K562 (cell line): ENCODE measurements around the gene STX3. TPM values are rescaled to one million over a fixed set of nuclear protein-coding genes. Genes with fewer than 3 reads are reported as not detected.

Source experiments
- BACH1 ChIP-seq: fragments of 200-800 bp; sonication (Bioruptor generic); IDR thresholded peaks from 2 replicates; pipeline ENCODE4 v1.6.1; 2016; ENCODE audit warnings: missing genetic modification characterization, missing compliant biosample characterization
- BCLAF1 ChIP-seq, 2 experiments: fragments of 450-650 bp in 1 of 2; IDR thresholded peaks; 2 replicates each; pipeline ENCODE4 v1.6.1; 2011 to 2017; ENCODE audit warnings: low read depth in 2 of 2, antibody characterized with exemption in 1 of 2, borderline replicate concordance in 1 of 2, low read length in 1 of 2, mild to moderate bottlenecking in 1 of 2, mixed read lengths in 1 of 2; ENCODE audit not compliant: control insufficient read depth in 1 of 2
- BMI1 ChIP-seq: fragments of 150-350 bp; IDR thresholded peaks from 2 replicates; pipeline ENCODE4 v1.6.1; 2014; ENCODE audit warnings: low read length
- CC2D1A ChIP-seq: fragments of 450-650 bp; IDR thresholded peaks from 2 replicates; pipeline ENCODE4 v1.6.1; 2017; ENCODE audit warnings: mild to moderate bottlenecking
- HINFP ChIP-seq: fragments of 450-650 bp; conservative IDR thresholded peaks from 2 replicates; pipeline ENCODE4 v1.6.1; 2016; ENCODE audit warnings: missing genetic modification characterization, low read depth, mild to moderate bottlenecking, control low read depth, missing compliant biosample characterization
- HNRNPL ChIP-seq: fragments of 200-400 bp; formaldehyde crosslinking; IDR thresholded peaks from 2 replicates; pipeline ENCODE4 v1.6.1; 2017; ENCODE audit warnings: low read depth, mild to moderate bottlenecking, low read length
- NEUROD1 ChIP-seq: fragments of 150-350 bp; IDR thresholded peaks from 2 replicates; pipeline ENCODE4 v1.6.1; 2014; ENCODE audit warnings: borderline replicate concordance, low read length, low read depth; ENCODE audit not compliant: partially characterized antibody
- NR0B1 ChIP-seq: fragments of 450-650 bp; IDR thresholded peaks from one replicate; pipeline ENCODE4 v1.6.1; 2018; ENCODE audit warnings: mild to moderate bottlenecking, moderate library complexity; ENCODE audit not compliant: partially characterized antibody
- NUFIP1 ChIP-seq: fragments of 450-650 bp; IDR thresholded peaks from 2 replicates; pipeline ENCODE4 v1.6.1; 2018; ENCODE audit not compliant: partially characterized antibody
- PYGO2 ChIP-seq: fragments of 450-650 bp; IDR thresholded peaks from 2 replicates; pipeline ENCODE4 v1.6.1; 2016; ENCODE audit warnings: mild to moderate bottlenecking, missing genetic modification characterization, moderate library complexity, missing compliant biosample characterization
- RUNX1 ChIP-seq: sonication (generic); IDR thresholded peaks from 2 replicates; pipeline ENCODE4 v1.6.1; 2016; ENCODE audit warnings: antibody characterized with exemption, low read depth
- SMAD4 ChIP-seq: fragments of 250-450 bp; sonication (Bioruptor Pico); conservative IDR thresholded peaks from 2 replicates; pipeline ENCODE4 v1.8.0; 2021; ENCODE audit warnings: inconsistent platforms, mild to moderate bottlenecking, moderate library complexity
- SRSF9 ChIP-seq: fragments of 200-400 bp; formaldehyde crosslinking; IDR thresholded peaks from 2 replicates; pipeline ENCODE4 v1.6.1; 2017; ENCODE audit warnings: low read depth, low read length, borderline replicate concordance
- TBP ChIP-seq: optimal IDR thresholded peaks from 2 replicates; pipeline ENCODE3; 2011; ENCODE audit warnings: low read depth, low read length, improper control_type of control experiment
- ZBTB12 ChIP-seq: fragments of 250-450 bp; sonication (Bioruptor Pico); IDR thresholded peaks from 2 replicates; pipeline ENCODE4 v1.4.0; 2020
- ZNF146 ChIP-seq: IDR thresholded peaks from one replicate; pipeline ENCODE4 v1.6.1; 2018; ENCODE audit warnings: missing compliant biosample characterization; ENCODE audit not compliant: unreplicated experiment
- ZNF511 ChIP-seq: sonication (generic); formaldehyde crosslinking; IDR thresholded peaks from 2 replicates; pipeline ENCODE4 v1.8.0; 2022; ENCODE audit warnings: mild to moderate bottlenecking, missing genetic modification reagents
- ZSCAN32 ChIP-seq: fragments of 450-650 bp; formaldehyde crosslinking; IDR thresholded peaks from 2 replicates; pipeline ENCODE4 v1.4.0; 2020; ENCODE audit warnings: mild to moderate bottlenecking, moderate library complexity
- polyA plus RNA-seq, 8 experiments: library from polyadenylated mRNA; depleted of rRNA in 4 of 8; stranded (reverse) in 5 of 8; unstranded in 3 of 8; fragments of >200 nt; fragmentation: Nextera tagmentation in 2 of 8; fragmentation: Illumina TruSeq in 1 of 8; extraction: Ambion mirVana in 2 of 8; extraction: Trizol in 1 of 8; gene quantifications; 2 replicates each; pipeline versions ENCODE4 v1.2.1 to v1.2.3, GENCODE V29; 2011 to 2014; ENCODE audit warnings: inconsistent platforms in 1 of 8, missing spikeins in 1 of 8
- total RNA-seq, 7 experiments: library from RNA; depleted of rRNA in 6 of 7; stranded (reverse); fragments of >200 nt in 6 of 7; fragmentation: Illumina TruSeq in 2 of 7; extraction: Trizol in 2 of 7; gene quantifications; 2 replicates each; pipeline versions ENCODE4 v1.2.1 to v1.2.3, GENCODE V29; 2011 to 2021; ENCODE audit warnings: low replicate concordance in 1 of 7

The STX3 gene
- total and polyA plus RNA-seq, 9 of the 15 experiments (the other 6 are each of a cell fraction or from before 2014, with no cell fraction given), result 12.0 to 91.6 (median 48.7) TPM

- TF ChIP-seq HINFP (tag), result no peak
- TF ChIP-seq ZNF511 (CRISPR knock-in tag), result 0 out of 2 replicates have a peak, but pooled peaks have one; percentile 13
- peak; percentile 44 for TF ChIP-seq CC2D1A
- TF ChIP-seq ZBTB12, result no peak
- no peak for TF ChIP-seq RUNX1
- no peak for TF ChIP-seq NR0B1
- TF ChIP-seq HNRNPL, result no peak
- peak; percentile 32 for TF ChIP-seq TBP
- no peak for TF ChIP-seq BACH1
- no peak for TF ChIP-seq ZSCAN32
- TF ChIP-seq ZNF146 (CRISPR knock-in tag), result no peak
- TF ChIP-seq NEUROD1, result no peak
- no peak for TF ChIP-seq BCLAF1 (IDR thresholded peaks at IDR 0.05; ENCODE audit: borderline replicate concordance in 1 of 2, control insufficient read depth in 1 of 2, low read depth in 2 of 2, low read length in 1 of 2)
- TF ChIP-seq NUFIP1, result no peak
- peak; percentile 77 for TF ChIP-seq SMAD4 (CRISPR knock-in tag)
- no peak for TF ChIP-seq SRSF9
- TF ChIP-seq PYGO2, result no peak
- no peak for TF ChIP-seq BMI1
These were observed at the start of gene STX3 (continued) for GRCh38 chr11:59754859-59755700.
